Karpas-422 (cell line): ENCODE data around the gene VAC14. TPM values are rescaled to one million over a fixed set of nuclear protein-coding genes. Genes with fewer than 3 reads are reported as not detected.

Source experiments
- DNase-seq: peaks from one replicate; pipeline ENCODE4 v3.0.0-alpha.2; 2015
- H2AFZ ChIP-seq: fragments of 200-600 bp; sonication (generic); 2 replicates; pipeline ENCODE4 v1.6.1; 2014; ENCODE audit warnings: antibody characterized with exemption, low read length, mixed read lengths
- H3K27ac ChIP-seq: fragments of 200-600 bp; sonication (generic); 2 replicates; pipeline ENCODE4 v1.5.1; 2014; ENCODE audit warnings: mild to moderate bottlenecking, low read length, moderate library complexity
- H3K27me3 ChIP-seq: fragments of 200-600 bp; sonication (generic); 2 replicates; pipeline ENCODE4 v1.6.1; 2014; ENCODE audit warnings: low read length, mixed read lengths
- H3K36me3 ChIP-seq: fragments of 200-600 bp; sonication (generic); 2 replicates; pipeline ENCODE4 v1.6.1; 2014; ENCODE audit warnings: low read length, mixed read lengths; ENCODE audit not compliant: insufficient read depth
- H3K4me1 ChIP-seq: fragments of 200-600 bp; sonication (generic); 2 replicates; pipeline ENCODE4 v1.6.1; 2014; ENCODE audit warnings: mild to moderate bottlenecking, low read length, mixed read lengths
- H3K4me2 ChIP-seq: fragments of 200-600 bp; sonication (generic); 2 replicates; pipeline ENCODE4 v1.6.1; 2014; ENCODE audit warnings: low read length, low read depth, mild to moderate bottlenecking; ENCODE audit not compliant: poor library complexity, severe bottlenecking
- H3K4me3 ChIP-seq: fragments of 200-600 bp; sonication (generic); 2 replicates; pipeline ENCODE4 v1.5.1; 2014; ENCODE audit warnings: mild to moderate bottlenecking, antibody characterized with exemption, low read length, mixed read lengths
- H3K79me2 ChIP-seq: fragments of 200-600 bp; sonication (generic); 2 replicates; pipeline ENCODE4 v1.6.1; 2014; ENCODE audit warnings: mild to moderate bottlenecking, low read length, mixed read lengths
- H3K9ac ChIP-seq: fragments of 200-600 bp; sonication (generic); 2 replicates; pipeline ENCODE4 v1.6.0; 2014; ENCODE audit warnings: low read length
- H3K9me2 ChIP-seq: fragments of 200-600 bp; sonication (generic), shearing (Covaris generic); replicated peaks from 2 replicates; pipeline ENCODE4 v1.6.0; 2014; ENCODE audit warnings: mild to moderate bottlenecking, low read length, moderate library complexity; ENCODE audit not compliant: insufficient read depth
- H3K9me3 ChIP-seq: fragments of 300-700, 200-600 bp; sonication (generic); 2 replicates; pipeline ENCODE4 v1.6.1; 2014; ENCODE audit warnings: low read length, mixed read lengths
- H4K20me1 ChIP-seq: fragments of 200-600 bp; sonication (generic); 2 replicates; pipeline ENCODE4 v1.6.1; 2014; ENCODE audit warnings: mild to moderate bottlenecking, antibody characterized with exemption, low read length, low read depth; ENCODE audit not compliant: insufficient read depth
- total RNA-seq: library from RNA; depleted of rRNA; stranded (reverse); fragments of >200 nt; shearing (Covaris generic); gene quantifications from 2 replicates; pipeline ENCODE4 v1.2.3, GENCODE V29; 2014; ENCODE audit warnings: low replicate concordance

VAC14 gene
- total RNA-seq, 1 experiment from 2014 or later: 39.1 TPM

- Histone ChIP-seq H3K27me3 (no peaks in the 10 kb centered on the region), H3K4me2 (peak overlapping the region; percentile 65), H2AFZ (no peak overlapping the region), H3K27ac (peak overlapping the region; percentile 60), H3K9me2 (no peaks in the 10 kb centered on the region), H3K9me3 (no peaks in the 10 kb centered on the region), H4K20me1 (no peaks in the 10 kb centered on the region; the same call in 1 of the 2 replicates), H3K9ac (peak overlapping the region; percentile 21), H3K36me3 (peaks cover 8% of the 10 kb centered on the region; the same call in 1 of the 2 replicates), H3K4me3 (peak overlapping the region; percentile 22; the same call in 1 of the 2 replicates), H3K79me2 (no peaks in the 10 kb centered on the region), H3K4me1 (peaks cover 26% of the 10 kb centered on the region)
- peak; percentile 68 for DNase-seq
Measured at GRCh38 chr16:70749006-70749678, 51.8 kb downstream of the VAC14 start.

GRCh38 chr16:70747703-70748631 lies 53.0 kb downstream of the VAC14 start:
- no peak overlapping the region for H3K9ac ChIP-seq
- H3K36me3 ChIP-seq: peaks cover 8% of the 10 kb centered on the region
- H3K79me2 ChIP-seq: no peaks in the 10 kb centered on the region
- peaks cover 26% of the 10 kb centered on the region for H3K4me1 ChIP-seq
- no peak overlapping the region for H2AFZ ChIP-seq
- H3K4me3 ChIP-seq: no peak overlapping the region
- H3K27ac ChIP-seq: no peak overlapping the region
- no peak overlapping the region for H3K4me2 ChIP-seq
- no peak for DNase-seq
- no peaks in the 10 kb centered on the region for H3K9me2 ChIP-seq
- no peaks in the 10 kb centered on the region for H3K9me3 ChIP-seq
- no peaks in the 10 kb centered on the region; the same call in 1 of the 2 replicates for H4K20me1 ChIP-seq
- H3K27me3 ChIP-seq: no peaks in the 10 kb centered on the region

DNA sequence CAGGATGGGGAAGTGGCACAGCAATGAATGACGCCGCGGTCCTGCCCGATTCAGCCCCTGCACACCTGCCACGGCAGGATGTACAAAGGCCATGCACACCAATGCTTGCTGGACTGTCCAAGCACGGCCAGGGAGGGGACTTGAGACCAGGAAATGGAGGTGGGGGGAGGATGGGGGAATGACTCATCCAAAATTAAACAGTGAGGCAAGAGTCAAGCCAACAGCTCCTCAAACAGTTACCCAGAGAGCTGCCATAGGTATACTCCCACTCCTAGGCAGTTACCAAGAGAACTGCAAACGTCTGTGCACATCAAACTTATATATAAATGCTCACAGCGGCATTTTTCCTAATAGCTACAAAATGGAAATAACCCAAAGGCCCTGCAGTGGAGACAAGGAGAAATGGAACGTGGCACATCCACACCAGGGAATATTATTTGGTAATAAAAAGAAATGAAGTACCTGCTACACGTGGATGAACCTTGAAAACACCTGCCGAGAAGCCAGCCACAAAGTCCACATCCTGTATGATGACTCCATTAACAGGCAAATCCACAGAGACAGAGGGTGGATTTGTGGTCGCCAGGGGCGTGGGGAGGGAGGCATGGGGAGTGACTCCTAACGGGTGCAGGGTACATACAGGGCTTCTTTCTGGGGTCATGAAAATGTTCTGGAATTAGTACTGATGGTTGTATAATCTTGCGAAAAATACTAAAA lies 54.1 kb downstream of the VAC14 start:
- Histone ChIP-seq H3K9me2 (no peaks in the 10 kb centered on the region), H3K4me2 (no peak overlapping the region), H3K27me3 (no peaks in the 10 kb centered on the region), H4K20me1 (no peaks in the 10 kb centered on the region; the same call in 1 of the 2 replicates), H3K27ac (no peak overlapping the region), H3K36me3 (peaks cover 8% of the 10 kb centered on the region), H3K4me1 (peaks cover 26% of the 10 kb centered on the region), H2AFZ (no peak overlapping the region), H3K79me2 (no peaks in the 10 kb centered on the region), H3K9ac (no peak overlapping the region), H3K4me3 (no peak overlapping the region), H3K9me3 (no peaks in the 10 kb centered on the region)
- no peak for DNase-seq

- Histone ChIP-seq H3K9me2 (no peaks in the 10 kb centered on the region), H3K27ac (no peak overlapping the region), H3K36me3 (peaks cover 8% of the 10 kb centered on the region), H3K4me2 (no peak overlapping the region), H3K9me3 (no peaks in the 10 kb centered on the region), H3K79me2 (no peaks in the 10 kb centered on the region), H4K20me1 (no peaks in the 10 kb centered on the region; the same call in 1 of the 2 replicates), H3K27me3 (no peaks in the 10 kb centered on the region), H3K4me3 (no peak overlapping the region), H3K9ac (no peak overlapping the region), H3K4me1 (peaks cover 26% of the 10 kb centered on the region), H2AFZ (no peak overlapping the region)
- DNase-seq: no peak
Measured at GRCh38 chr16:70746040-70746707, 54.8 kb downstream of the VAC14 start.

- H3K4me3 ChIP-seq: no peak overlapping the region
- H3K36me3 ChIP-seq: peaks cover 8% of the 10 kb centered on the region
- no peak for DNase-seq
- H3K9ac ChIP-seq: no peak overlapping the region
- H4K20me1 ChIP-seq: no peaks in the 10 kb centered on the region; the same call in 1 of the 2 replicates
- H3K4me2 ChIP-seq: no peak overlapping the region
- no peak overlapping the region for H2AFZ ChIP-seq
- H3K79me2 ChIP-seq: no peaks in the 10 kb centered on the region
- H3K9me2 ChIP-seq: no peaks in the 10 kb centered on the region
- no peaks in the 10 kb centered on the region for H3K9me3 ChIP-seq
- H3K27me3 ChIP-seq: no peaks in the 10 kb centered on the region
- H3K4me1 ChIP-seq: peaks cover 22% of the 10 kb centered on the region
- H3K27ac ChIP-seq: no peak overlapping the region
Measured at GRCh38 chr16:70745536-70746025, 55.4 kb downstream of the VAC14 start.

- Histone ChIP-seq H3K9ac (no peak overlapping the region), H3K9me3 (no peaks in the 10 kb centered on the region), H3K9me2 (no peaks in the 10 kb centered on the region), H4K20me1 (no peaks in the 10 kb centered on the region), H3K27me3 (no peaks in the 10 kb centered on the region), H3K27ac (no peak overlapping the region), H3K4me2 (no peak overlapping the region), H3K79me2 (no peaks in the 10 kb centered on the region), H3K36me3 (peaks cover 8% of the 10 kb centered on the region), H3K4me3 (no peak overlapping the region), H3K4me1 (peaks cover 10% of the 10 kb centered on the region), H2AFZ (no peak overlapping the region)
- no peak for DNase-seq
Measured at GRCh38 chr16:70744366-70744765, 56.6 kb downstream of the VAC14 start.

- no peaks in the 10 kb centered on the region for H4K20me1 ChIP-seq
- no peaks in the 10 kb centered on the region for H3K9me3 ChIP-seq
- no peak for DNase-seq
- H2AFZ ChIP-seq: no peak overlapping the region
- H3K4me1 ChIP-seq: peaks cover 4% of the 10 kb centered on the region
- H3K4me3 ChIP-seq: no peak overlapping the region
- H3K36me3 ChIP-seq: peaks cover 8% of the 10 kb centered on the region
- H3K27me3 ChIP-seq: no peaks in the 10 kb centered on the region
- H3K9me2 ChIP-seq: no peaks in the 10 kb centered on the region
- no peaks in the 10 kb centered on the region for H3K79me2 ChIP-seq
- H3K27ac ChIP-seq: no peak overlapping the region
- no peak overlapping the region for H3K4me2 ChIP-seq
- no peak overlapping the region for H3K9ac ChIP-seq
Measured at GRCh38 chr16:70743791-70744190, 57.2 kb downstream of the VAC14 start.
